HepG2 (cell line): ENCODE measurements around the gene PTGDR2. TPM values are rescaled to one million over a fixed set of nuclear protein-coding genes. Genes with fewer than 3 reads are reported as not detected.

Source experiments
- ATAC-seq: fragments of 200-7000 bp; cut with Tn5 transposase; 3 replicates; pipeline ENCODE4 v1.9.1; 2020; ENCODE audit warnings: mild to moderate bottlenecking, moderate library complexity
- BruUV-seq: library from RNA; stranded (reverse); fragments of 400-500 nt; replicated peaks from 2 replicates; lab custom pipeline; 2021; lab: Mats Ljungman, UMichigan
- CTCF ChIA-PET: fragments of 300-600 bp; formaldehyde crosslinking; extraction: SDS; loops from one replicate; lab custom pipeline; 2021; ENCODE audit warnings: low total read pairs, inconsistent platforms, low intra/inter-chr PET ratio; lab: Yijun Ruan, JAX
- POLR2A ChIA-PET: fragments of 350-600 bp; sonication (Branson Sonifier 250); formaldehyde crosslinking; loops from one replicate; lab custom pipeline; 2020; ENCODE audit warnings: antibody characterized with exemption, inconsistent platforms; lab: Yijun Ruan, JAX
- DNase-seq: peaks from one replicate; pipeline ENCODE4 v3.0.0-alpha.2; 2015; ENCODE audit warnings: low spot score
- FAIRE-seq: peaks from 3 replicates; lab custom pipeline; 2011; peaks lifted over from hg19 to GRCh38; lab: Jason Lieb, UNC
- H2AFZ ChIP-seq: one replicate; pipeline ENCODE4 v1.6.1; 2011; ENCODE audit warnings: low read length, inconsistent platforms
- H3K27ac ChIP-seq: fragments of 300-600 bp; 3 replicates; pipeline ENCODE4 v1.8.0; 2011; ENCODE audit warnings: mixed run types, mild to moderate bottlenecking, mixed read lengths, low read length, inconsistent platforms; ENCODE audit not compliant: insufficient read depth; ENCODE audit errors: extremely low read length
- H3K27me3 ChIP-seq, 2 experiments: fragments of 200-600 bp in 1 of 2; 2 replicates in 1 of 2; 3 replicates in 1 of 2; pipeline versions ENCODE4 v1.6.0 to v1.8.0; 2011; ENCODE audit warnings: low read length in 2 of 2, mild to moderate bottlenecking in 2 of 2, moderate library complexity in 2 of 2, inconsistent platforms in 1 of 2; ENCODE audit not compliant: insufficient read depth in 2 of 2, control insufficient read depth in 1 of 2
- H3K36me3 ChIP-seq, 2 experiments: fragments of 200-600 bp in 1 of 2; replicated peaks in 1 of 2; 2 replicates in 1 of 2; 3 replicates in 1 of 2; pipeline versions ENCODE4 v1.5.1 to v1.8.0; 2011; ENCODE audit warnings: low read length in 2 of 2, inconsistent platforms in 1 of 2; ENCODE audit not compliant: insufficient read depth in 2 of 2, control insufficient read depth in 1 of 2
- H3K4me1 ChIP-seq: 2 replicates; pipeline ENCODE4 v1.5.1; 2012; ENCODE audit warnings: low read length, inconsistent platforms; ENCODE audit not compliant: insufficient read depth
- H3K4me2 ChIP-seq: 2 replicates; pipeline ENCODE4 v1.6.0; 2011; ENCODE audit warnings: low read depth, low read length, inconsistent platforms
- H3K4me3 ChIP-seq, 3 experiments: fragments of 200-600 bp in 1 of 3; sonication (generic), shearing (Covaris generic) in 1 of 3; replicated peaks in 1 of 3; 2 replicates each; pipeline ENCODE4 v1.5.1; 2011 to 2016; ENCODE audit warnings: low read length in 3 of 3, inconsistent platforms in 2 of 3, low read depth in 2 of 3, mild to moderate bottlenecking in 2 of 3, control low read depth in 1 of 3, mixed read lengths in 1 of 3; ENCODE audit not compliant: insufficient read depth in 1 of 3
- H3K79me2 ChIP-seq: one replicate; pipeline ENCODE4 v1.6.1; 2011; ENCODE audit warnings: low read length, inconsistent platforms; ENCODE audit not compliant: insufficient read depth
- H3K9ac ChIP-seq: 2 replicates; pipeline ENCODE4 v1.6.0; 2011; ENCODE audit warnings: mild to moderate bottlenecking, low read depth, low read length, inconsistent platforms; ENCODE audit not compliant: insufficient read depth
- H3K9me3 ChIP-seq: 2 replicates; pipeline ENCODE4 v1.5.1; 2012; ENCODE audit warnings: mild to moderate bottlenecking, low read length
- H4K20me1 ChIP-seq: 2 replicates; pipeline ENCODE4 v1.6.0; 2011; ENCODE audit warnings: inconsistent platforms, mild to moderate bottlenecking, low read length, moderate library complexity; ENCODE audit not compliant: insufficient read depth
- MIER2 ChIP-seq: IDR thresholded peaks from 2 replicates; pipeline ENCODE4 v1.6.1; 2016; ENCODE audit warnings: missing biosample characterization, missing genetic modification reagents
- NFKB2 ChIP-seq: sonication (generic); formaldehyde crosslinking; IDR thresholded peaks from 2 replicates; pipeline ENCODE4 v1.4.0; 2020; ENCODE audit warnings: missing genetic modification reagents, borderline replicate concordance
- ZKSCAN1 ChIP-seq: fragments of 150-350 bp; IDR thresholded peaks from 2 replicates; pipeline ENCODE4 v1.6.1; 2014; ENCODE audit warnings: low read length
- ZNF121 ChIP-seq: sonication (generic); formaldehyde crosslinking; IDR thresholded peaks from 2 replicates; pipeline ENCODE4 v1.5.0; 2020; ENCODE audit warnings: mild to moderate bottlenecking, missing genetic modification reagents
- ZNF737 ChIP-seq: sonication (generic); formaldehyde crosslinking; IDR thresholded peaks from 2 replicates; pipeline ENCODE4 v1.5.0; 2020; ENCODE audit warnings: missing genetic modification reagents, mild to moderate bottlenecking, borderline replicate concordance
- ZNF746 ChIP-seq: sonication (generic); formaldehyde crosslinking; IDR thresholded peaks from 2 replicates; pipeline ENCODE4 v1.8.0; 2022; ENCODE audit warnings: mild to moderate bottlenecking, missing genetic modification reagents
- WGBS: methylation state at CpG from one replicate; pipeline ENCODE4 v1.1.6; 2017; ENCODE audit warnings: low lambda C conversion rate; 5-methylcytosine and 5-hydroxymethylcytosine counted together
- in situ Hi-C: cut with HindIII; loops from 2 replicates; pipeline ENCODE4 v1.10.0; 2017; ENCODE audit warnings: low pct_unique_long_range_greater_than_20kb; ENCODE audit not compliant: extremely low pct_ligation_motif_present
- intact Hi-C: fragments of 100-400 bp; cut with micrococcal nuclease; formaldehyde crosslinking; loops from one replicate; pipeline ENCODE4 v1.10.0; 2022; ENCODE audit not compliant: unreplicated experiment
- polyA plus RNA-seq, 8 experiments: library from polyadenylated mRNA; depleted of rRNA in 3 of 8; stranded (reverse) in 7 of 8; unstranded in 1 of 8; fragments of >200 nt; fragmentation: Illumina TruSeq in 4 of 8; extraction: Trizol in 4 of 8; gene quantifications; 2 replicates each; pipeline versions ENCODE4 v1.2.1 to v1.2.3, GENCODE V29; 2011 to 2016; ENCODE audit warnings: low read depth in 4 of 8, missing spikeins in 1 of 8, mixed read lengths in 1 of 8; ENCODE audit not compliant: insufficient read depth in 1 of 8
- total RNA-seq, 5 experiments: library from RNA; depleted of rRNA; stranded (reverse); fragments of >200 nt; fragmentation: Illumina TruSeq; extraction: Trizol; gene quantifications; 2 replicates each; pipeline ENCODE4 v1.2.3, GENCODE V29; 2016; ENCODE audit warnings: low read depth in 1 of 5
- TF ChIP-seq, protein P1 (sequence below): sonication (generic); formaldehyde crosslinking; IDR thresholded peaks from 2 replicates; pipeline ENCODE4 v1.5.0; 2020; ENCODE audit warnings: missing genetic modification reagents
- TF ChIP-seq, protein P2 (sequence below): IDR thresholded peaks from 2 replicates; pipeline ENCODE4 v1.4.0; 2020; ENCODE audit warnings: mild to moderate bottlenecking, missing genetic modification reagents
- TF ChIP-seq, protein P3 (sequence below): sonication (generic); formaldehyde crosslinking; IDR thresholded peaks from 2 replicates; pipeline ENCODE4 v1.4.0; 2020; ENCODE audit warnings: mild to moderate bottlenecking, missing genetic modification reagents, borderline replicate concordance
- TF ChIP-seq, protein P4 (sequence below): sonication (generic); formaldehyde crosslinking; IDR thresholded peaks from 2 replicates; pipeline ENCODE4 v1.4.0; 2020; ENCODE audit warnings: missing genetic modification reagents, borderline replicate concordance

Gene PTGDR2
- total and polyA plus RNA-seq, 2 of the 13 experiments (the other 11 are each of a cell fraction or from before 2014, with no cell fraction given): 1.9 to 2.5 TPM

DNA sequence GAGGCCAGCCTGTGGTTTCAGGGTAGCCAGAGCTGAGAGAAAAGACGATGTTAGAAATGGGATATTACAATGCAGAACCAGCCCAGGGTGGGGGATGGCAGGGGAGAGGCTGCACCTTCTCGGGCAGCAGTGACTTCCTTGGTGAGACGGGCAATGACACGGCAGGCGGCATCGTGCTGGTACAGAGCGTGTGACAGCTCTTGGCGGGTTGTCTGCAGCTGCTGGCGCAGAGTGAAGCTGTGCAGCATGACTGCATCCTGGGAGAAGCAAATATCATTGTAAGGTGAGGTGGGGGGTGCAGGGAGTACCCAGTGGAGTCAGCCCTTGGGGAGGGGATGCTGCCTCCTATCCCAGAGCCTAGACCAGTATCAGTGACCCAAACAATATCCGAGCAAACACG lies 46.9 kb upstream of the PTGDR2 start:
- CTCF ChIA-PET: no interaction called here
- no peak for DNase-seq
- intact Hi-C loops (no loop called here), in situ Hi-C loops (no loop called here)
- Histone ChIP-seq H3K27ac (no peak overlapping the region), H2AFZ (no peak overlapping the region), H3K4me3 (no peak overlapping the region), H3K9ac (no peak overlapping the region), H4K20me1 (peaks cover 17% of the 10 kb centered on the region), H3K27me3 (no peaks in the 10 kb centered on the region), H3K4me2 (no peak overlapping the region), H3K4me1 (peaks cover 26% of the 10 kb centered on the region), H3K79me2 (peaks cover 33% of the 10 kb centered on the region), H3K36me3 (peaks cover 32 to 58% of the 10 kb centered on the region in 2 experiments), H3K9me3 (no peaks in the 10 kb centered on the region)
- FAIRE-seq: no peak
- POLR2A ChIA-PET: no interaction called here
- BruUV-seq: no TSS peak
- WGBS: 98% methylated on average over 9 of the region's 11 CpGs
- no peak for ATAC-seq
- TF ChIP-seq ZNF746 (CRISPR knock-in tag) (no peak), MIER2 (CRISPR knock-in tag) (no peak), ZNF121 (CRISPR knock-in tag) (no peak), ZKSCAN1 (no peak), NFKB2 (CRISPR knock-in tag) (no peak), ZNF737 (CRISPR knock-in tag) (no peak)
- TF ChIP-seq, protein P1, sequence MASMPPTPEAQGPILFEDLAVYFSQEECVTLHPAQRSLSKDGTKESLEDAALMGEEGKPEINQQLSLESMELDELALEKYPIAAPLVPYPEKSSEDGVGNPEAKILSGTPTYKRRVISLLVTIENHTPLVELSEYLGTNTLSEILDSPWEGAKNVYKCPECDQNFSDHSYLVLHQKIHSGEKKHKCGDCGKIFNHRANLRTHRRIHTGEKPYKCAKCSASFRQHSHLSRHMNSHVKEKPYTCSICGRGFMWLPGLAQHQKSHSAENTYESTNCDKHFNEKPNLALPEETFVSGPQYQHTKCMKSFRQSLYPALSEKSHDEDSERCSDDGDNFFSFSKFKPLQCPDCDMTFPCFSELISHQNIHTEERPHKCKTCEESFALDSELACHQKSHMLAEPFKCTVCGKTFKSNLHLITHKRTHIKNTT: no peak
- TF ChIP-seq, protein P2, sequence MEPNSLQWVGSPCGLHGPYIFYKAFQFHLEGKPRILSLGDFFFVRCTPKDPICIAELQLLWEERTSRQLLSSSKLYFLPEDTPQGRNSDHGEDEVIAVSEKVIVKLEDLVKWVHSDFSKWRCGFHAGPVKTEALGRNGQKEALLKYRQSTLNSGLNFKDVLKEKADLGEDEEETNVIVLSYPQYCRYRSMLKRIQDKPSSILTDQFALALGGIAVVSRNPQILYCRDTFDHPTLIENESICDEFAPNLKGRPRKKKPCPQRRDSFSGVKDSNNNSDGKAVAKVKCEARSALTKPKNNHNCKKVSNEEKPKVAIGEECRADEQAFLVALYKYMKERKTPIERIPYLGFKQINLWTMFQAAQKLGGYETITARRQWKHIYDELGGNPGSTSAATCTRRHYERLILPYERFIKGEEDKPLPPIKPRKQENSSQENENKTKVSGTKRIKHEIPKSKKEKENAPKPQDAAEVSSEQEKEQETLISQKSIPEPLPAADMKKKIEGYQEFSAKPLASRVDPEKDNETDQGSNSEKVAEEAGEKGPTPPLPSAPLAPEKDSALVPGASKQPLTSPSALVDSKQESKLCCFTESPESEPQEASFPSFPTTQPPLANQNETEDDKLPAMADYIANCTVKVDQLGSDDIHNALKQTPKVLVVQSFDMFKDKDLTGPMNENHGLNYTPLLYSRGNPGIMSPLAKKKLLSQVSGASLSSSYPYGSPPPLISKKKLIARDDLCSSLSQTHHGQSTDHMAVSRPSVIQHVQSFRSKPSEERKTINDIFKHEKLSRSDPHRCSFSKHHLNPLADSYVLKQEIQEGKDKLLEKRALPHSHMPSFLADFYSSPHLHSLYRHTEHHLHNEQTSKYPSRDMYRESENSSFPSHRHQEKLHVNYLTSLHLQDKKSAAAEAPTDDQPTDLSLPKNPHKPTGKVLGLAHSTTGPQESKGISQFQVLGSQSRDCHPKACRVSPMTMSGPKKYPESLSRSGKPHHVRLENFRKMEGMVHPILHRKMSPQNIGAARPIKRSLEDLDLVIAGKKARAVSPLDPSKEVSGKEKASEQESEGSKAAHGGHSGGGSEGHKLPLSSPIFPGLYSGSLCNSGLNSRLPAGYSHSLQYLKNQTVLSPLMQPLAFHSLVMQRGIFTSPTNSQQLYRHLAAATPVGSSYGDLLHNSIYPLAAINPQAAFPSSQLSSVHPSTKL: no peak
- TF ChIP-seq, protein P3, sequence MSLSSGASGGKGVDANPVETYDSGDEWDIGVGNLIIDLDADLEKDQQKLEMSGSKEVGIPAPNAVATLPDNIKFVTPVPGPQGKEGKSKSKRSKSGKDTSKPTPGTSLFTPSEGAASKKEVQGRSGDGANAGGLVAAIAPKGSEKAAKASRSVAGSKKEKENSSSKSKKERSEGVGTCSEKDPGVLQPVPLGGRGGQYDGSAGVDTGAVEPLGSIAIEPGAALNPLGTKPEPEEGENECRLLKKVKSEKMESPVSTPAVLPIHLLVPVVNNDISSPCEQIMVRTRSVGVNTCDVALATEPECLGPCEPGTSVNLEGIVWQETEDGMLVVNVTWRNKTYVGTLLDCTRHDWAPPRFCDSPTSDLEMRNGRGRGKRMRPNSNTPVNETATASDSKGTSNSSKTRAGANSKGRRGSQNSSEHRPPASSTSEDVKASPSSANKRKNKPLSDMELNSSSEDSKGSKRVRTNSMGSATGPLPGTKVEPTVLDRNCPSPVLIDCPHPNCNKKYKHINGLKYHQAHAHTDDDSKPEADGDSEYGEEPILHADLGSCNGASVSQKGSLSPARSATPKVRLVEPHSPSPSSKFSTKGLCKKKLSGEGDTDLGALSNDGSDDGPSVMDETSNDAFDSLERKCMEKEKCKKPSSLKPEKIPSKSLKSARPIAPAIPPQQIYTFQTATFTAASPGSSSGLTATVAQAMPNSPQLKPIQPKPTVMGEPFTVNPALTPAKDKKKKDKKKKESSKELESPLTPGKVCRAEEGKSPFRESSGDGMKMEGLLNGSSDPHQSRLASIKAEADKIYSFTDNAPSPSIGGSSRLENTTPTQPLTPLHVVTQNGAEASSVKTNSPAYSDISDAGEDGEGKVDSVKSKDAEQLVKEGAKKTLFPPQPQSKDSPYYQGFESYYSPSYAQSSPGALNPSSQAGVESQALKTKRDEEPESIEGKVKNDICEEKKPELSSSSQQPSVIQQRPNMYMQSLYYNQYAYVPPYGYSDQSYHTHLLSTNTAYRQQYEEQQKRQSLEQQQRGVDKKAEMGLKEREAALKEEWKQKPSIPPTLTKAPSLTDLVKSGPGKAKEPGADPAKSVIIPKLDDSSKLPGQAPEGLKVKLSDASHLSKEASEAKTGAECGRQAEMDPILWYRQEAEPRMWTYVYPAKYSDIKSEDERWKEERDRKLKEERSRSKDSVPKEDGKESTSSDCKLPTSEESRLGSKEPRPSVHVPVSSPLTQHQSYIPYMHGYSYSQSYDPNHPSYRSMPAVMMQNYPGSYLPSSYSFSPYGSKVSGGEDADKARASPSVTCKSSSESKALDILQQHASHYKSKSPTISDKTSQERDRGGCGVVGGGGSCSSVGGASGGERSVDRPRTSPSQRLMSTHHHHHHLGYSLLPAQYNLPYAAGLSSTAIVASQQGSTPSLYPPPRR (CRISPR knock-in tag): no peak
- TF ChIP-seq, protein P4, sequence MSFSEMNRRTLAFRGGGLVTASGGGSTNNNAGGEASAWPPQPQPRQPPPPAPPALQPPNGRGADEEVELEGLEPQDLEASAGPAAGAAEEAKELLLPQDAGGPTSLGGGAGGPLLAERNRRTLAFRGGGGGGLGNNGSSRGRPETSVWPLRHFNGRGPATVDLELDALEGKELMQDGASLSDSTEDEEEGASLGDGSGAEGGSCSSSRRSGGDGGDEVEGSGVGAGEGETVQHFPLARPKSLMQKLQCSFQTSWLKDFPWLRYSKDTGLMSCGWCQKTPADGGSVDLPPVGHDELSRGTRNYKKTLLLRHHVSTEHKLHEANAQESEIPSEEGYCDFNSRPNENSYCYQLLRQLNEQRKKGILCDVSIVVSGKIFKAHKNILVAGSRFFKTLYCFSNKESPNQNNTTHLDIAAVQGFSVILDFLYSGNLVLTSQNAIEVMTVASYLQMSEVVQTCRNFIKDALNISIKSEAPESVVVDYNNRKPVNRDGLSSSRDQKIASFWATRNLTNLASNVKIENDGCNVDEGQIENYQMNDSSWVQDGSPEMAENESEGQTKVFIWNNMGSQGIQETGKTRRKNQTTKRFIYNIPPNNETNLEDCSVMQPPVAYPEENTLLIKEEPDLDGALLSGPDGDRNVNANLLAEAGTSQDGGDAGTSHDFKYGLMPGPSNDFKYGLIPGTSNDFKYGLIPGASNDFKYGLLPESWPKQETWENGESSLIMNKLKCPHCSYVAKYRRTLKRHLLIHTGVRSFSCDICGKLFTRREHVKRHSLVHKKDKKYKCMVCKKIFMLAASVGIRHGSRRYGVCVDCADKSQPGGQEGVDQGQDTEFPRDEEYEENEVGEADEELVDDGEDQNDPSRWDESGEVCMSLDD (CRISPR knock-in tag): no peak
